HUDEP-2 (cell line): ENCODE measurements around the gene HPCA.

Experiments used
- DNase-seq, 76 experiments: peaks; one replicate each; lab custom pipeline; 2025; ENCODE audit not compliant: unreplicated experiment in 76 of 76; lab: John Stamatoyannopoulos, UW

HPCA gene

DNA sequence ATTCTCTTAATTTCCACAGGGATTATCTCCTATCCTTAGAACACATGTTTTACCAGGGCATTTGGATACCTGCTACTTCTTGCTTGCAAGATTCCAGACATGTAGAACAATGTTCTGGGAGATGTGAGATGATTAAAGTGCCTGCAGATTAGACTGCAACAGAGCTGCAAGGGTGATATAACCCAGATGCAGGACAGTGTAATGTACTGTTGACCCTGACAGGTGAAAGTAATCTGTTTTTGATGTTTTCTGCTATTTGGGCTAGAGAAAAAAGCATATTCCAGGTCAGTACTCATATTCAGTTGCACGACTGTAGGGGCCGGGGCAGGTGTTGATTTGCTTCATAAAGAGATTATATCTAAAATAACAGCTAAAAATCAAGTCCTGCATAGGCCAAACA lies 42.0 kb downstream of the HPCA start:
- DNase-seq = no peak

DNA sequence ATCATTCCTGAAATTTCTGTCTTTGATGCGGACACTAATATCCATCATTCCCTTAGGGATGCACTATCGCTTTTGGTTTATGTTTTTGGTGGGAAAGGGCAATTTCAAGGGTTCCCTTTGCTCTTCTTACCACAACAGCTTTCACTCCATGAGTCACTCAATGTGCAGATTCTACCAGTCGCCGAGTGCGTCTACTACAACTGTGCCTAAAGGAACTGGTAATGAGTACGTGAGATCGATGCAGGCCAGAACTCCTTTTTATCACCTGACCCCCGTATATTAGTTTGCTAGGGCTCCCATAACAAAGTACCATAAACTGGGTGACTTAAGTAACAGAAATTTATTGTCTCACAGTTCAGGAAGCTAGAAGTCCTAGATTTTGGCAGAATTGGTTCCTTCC lies 42.4 kb downstream of the HPCA start:
- no peak for DNase-seq

DNA sequence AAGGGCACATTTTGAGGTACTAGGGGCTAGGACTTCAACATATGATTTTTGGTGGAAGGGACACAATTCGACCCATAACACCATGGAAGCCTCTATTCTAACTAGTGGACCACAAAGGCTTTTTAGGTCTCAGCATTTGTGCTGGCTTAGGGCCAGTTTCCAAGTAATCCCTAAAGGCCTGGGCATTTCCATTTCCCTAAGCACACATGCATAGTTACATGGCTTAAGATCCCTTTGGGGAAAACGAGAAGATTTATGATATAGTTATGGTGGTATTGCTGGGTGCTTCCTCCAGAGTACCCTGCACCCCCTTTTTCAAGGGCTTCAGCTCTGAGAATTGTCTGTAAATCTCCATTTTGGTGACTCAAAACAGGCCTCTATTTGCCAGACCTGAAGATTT lies 43.1 kb downstream of the HPCA start:
- DNase-seq = no peak

DNA sequence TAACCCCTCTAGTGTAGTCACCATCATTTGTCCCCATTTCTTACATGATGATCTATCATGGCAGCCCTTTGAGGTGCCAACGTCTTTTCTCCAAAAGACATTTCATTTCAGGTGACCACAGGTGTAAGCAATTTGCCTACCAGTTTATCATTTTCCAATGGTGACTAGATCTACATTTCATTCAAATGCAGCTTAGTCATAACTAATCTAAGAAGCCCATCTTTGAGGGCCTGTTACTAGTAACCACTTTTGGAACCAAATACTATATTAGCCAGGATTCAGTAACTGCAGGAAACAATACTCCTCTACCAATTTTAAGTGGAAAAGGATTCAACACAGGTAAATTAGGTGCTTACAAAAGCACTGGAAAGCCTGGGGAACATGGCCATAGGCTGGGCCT lies 45.5 kb downstream of the HPCA start:
- DNase-seq = no peak

DNA sequence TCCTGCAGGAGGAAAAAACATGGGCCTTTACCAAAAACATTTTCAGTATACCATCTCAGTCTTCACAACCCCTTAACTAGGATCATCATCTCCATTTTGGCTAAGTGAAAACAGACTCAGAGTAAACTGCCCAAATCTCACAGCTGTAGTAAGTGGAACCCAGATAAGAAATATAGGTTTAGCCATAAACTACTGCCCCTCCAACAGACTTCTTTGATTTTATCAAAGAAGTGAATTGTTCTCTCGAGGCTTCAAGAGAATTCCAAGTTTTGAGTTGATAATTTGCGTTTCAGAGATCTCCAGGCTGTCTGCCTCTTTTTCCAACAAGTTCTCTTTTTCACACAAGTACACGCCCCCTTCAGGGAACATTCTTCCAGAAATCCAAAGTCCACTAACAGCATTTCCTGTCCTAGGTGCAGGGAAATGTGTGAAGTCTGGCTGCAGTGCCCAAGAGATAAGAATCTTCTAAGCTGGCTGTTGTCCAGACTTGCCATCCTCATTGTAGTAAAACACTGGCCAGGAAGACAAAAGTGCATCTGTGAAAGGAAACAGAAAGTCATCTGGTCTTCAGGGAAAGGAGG lies 47.5 kb downstream of the HPCA start:
- DNase-seq = peak in 10 of 76 experiments; percentile 5 to 25 (median 14)

DNA sequence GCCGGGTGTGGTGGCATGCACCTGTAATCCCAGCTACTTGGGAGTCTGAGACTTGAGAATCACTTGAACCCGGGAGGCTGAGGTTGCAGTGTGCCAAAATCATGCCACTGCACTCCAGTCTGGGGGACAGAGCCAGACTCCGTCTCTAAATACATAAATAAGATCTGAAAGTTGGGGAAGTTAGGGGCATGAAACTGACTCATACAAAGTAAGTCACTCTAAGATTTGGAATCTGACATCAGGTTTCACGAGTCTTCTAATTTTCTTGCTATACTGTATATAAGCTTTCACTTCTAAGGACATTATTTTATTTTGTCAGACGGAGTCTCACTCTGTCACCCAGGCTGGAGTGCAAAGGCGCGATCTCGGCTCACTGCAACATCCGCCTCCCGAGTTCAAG lies 48.2 kb downstream of the HPCA start:
- no peak for DNase-seq

DNA sequence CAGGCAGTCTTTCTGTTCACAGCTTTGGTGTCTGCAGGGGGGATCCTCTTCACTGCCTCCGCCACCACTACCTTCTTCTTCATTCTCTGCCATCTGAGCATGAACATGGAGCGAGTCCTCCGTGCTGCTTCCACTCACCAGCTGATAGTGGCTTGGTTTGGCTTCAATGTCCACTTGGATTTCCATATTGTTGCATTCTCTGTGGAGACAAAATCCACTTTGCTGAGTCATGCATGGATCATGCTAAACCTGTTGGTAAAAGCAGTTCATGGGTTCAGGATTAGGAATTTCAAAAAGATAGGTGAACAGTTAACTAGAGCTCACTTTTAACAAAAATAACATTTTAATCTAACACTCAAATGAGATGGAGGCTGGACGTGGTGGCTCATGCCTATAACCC lies 50.8 kb downstream of the HPCA start:
- DNase-seq = no peak

DNA sequence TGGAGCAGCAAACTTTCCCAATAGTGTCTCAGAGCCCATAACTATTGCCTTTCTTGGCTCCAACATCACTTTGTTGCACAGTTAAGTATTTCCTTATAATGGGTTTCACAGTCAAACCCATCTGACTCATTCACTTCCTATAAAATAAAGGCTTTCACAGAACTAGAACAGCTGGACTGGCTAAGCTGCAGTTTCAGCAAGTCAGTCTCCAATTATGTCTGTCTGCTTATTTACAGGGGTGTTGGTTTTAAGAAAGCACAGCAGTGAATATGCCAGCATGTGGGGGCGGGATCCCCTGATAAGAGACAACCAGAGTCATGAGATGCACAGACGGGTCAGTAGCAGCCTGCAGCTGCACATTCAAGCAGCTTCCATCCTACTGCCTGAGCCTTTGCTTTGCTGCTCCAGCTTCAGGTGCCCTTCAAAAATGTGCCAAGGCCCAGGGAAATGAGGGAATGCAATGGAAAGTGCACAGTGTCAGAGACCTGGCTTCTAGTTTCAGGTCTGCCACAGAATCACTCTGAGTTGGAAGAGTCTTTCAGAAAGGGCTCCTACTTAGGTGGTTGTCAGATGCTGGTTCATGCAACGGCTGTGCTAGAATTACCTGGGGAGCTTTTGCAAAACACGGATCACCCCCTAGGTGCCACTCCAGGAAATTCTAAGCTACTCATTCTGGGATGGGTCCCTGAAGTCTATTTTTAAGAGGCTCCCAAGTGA lies 53.5 kb downstream of the HPCA start:
- peak in 68 of 76 experiments; percentile 11 to 73 (median 56) for DNase-seq

DNA sequence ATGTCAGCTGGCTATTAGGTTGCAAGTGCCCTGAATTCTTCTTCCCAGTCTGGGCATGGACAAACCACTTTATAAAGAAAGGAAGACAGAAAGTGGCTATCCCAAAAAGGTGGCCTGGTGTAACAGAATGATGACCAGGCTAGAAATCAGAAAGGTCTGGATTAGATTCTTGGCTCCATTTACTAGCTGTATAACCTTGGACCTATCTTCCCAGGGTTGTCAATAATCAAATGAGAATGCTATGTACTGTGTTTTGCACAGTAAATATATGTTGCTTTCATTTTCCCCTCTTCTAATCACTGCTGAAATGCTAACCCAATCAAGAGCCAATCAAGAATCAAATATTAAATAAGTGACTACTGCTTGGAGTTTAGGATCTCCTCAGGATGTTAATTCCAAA lies 57.9 kb downstream of the HPCA start:
- no peak for DNase-seq
